Right forelimb (tissue), 1 donor: Measurements from ENCODE around the gene ADGRF1.
"Not testable (repeated sequence)": the region's sequence is repeated elsewhere in the genome, so short reads cannot be mapped to it uniquely, and the experiment has no call there.

Experiments
- DNase-seq: peaks from one replicate; pipeline ENCODE4 v3.0.0-alpha.2; 2018

ADGRF1 gene

DNA sequence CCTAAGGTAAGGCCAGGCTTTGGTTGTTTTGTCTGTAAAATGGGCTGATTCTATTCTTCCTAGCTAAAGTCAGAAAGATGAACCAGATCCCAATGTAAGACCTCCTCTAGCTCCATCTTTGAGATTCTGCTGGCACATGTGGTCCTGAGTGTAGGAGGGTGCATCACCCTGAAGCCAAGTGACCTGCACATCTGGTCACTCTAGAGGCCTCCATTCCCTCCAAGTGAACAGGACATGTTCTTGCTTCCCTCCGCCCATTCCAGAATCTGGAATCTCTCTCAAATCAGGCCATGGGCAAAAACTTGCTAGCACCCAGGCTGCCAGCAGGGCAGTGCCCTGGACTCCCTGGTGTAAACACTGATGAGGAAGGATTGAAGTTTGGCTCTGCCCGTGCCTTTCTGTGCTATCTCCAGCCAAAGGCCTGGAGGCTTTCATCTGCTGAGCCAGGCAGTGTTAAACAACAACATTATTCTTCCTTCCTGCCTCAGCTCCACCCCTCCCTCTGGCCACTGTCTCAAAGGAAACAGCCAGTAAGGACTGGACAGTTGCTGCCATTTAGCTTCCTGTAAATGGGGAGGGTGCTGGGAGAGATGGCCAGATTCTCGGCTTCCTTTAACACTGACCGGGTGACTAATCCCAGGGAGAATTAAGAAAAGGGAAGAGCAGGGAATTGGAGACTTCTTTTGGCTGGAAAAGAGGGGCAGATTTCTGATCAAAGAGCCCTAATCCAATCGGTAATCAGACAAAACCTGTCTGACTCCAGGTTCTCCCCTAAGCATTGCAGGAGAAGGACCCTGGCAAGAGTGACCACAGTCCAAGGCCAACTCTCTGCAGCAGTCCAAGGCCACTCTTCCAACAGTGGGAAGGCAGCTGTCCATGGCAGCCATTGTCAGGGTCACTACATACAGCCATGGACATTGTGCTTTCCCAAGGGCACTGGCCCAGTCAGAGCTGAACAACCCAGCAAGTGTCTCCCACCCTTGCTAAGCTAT lies 19.5 kb upstream of the ADGRF1 start:
- no peak for DNase-seq

DNA sequence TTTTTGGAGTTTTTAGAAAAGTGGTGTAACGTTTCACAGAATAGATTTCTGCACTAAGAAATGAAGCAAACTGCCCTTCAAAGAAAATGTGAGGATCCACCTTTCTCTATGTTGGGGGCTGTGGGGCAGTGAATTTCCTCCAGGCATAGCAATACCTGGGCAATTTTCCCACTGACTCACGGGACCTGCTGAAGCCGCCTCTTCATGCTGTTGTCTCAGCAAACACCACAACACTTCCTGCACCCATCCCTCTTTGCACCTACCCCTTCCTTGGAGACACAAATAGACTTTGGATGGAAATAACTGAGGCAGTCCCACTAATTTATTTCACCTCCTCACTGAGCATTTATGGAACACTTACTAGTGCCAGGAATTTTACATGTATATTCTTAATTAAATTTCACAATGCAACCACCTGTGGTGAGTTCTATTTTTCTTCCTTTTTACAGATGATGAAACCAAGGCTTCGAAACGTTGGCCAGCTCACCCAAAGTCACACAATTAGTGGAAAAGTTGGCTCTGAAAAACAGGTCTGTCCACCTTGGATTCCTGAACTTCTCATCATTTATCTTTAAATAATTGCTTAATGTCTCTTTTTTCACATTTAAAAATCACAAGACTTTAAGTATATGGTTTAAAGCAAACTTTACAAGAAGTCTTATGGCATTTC lies 17.2 kb upstream of the ADGRF1 start:
- DNase-seq = no peak

DNA sequence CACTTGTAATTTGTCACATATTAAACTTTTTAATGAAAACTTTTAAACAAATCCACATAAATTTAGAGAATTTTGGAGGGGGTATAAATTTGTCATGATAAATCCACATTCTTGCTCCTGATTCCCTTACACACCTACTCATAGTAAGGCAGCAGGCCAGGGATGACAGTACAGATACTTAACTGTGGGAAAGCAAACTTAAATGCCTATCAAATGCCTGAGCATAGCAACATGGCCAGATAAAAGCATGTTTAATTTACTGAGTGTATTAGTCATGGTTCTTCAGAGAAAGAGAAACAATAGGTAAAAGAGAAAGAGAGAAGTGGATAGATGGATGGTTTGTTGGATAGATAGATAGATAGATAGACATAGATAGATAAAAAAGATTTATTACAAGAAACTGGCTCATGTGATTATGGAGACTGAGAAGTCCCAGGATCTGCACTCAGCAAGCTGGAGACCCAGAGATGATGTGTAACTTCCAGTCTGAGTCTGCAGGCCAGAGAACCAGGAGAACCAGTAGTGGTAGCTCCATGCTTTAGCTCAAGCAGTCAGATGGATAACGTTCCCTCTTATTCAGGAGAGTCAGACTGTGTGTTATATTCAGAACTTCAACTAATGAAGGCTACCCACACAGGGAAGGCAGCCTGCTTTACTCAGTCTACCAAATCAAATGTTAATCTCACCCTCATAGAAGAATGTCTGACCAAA lies 15.9 kb upstream of the ADGRF1 start:
- DNase-seq = no peak

DNA sequence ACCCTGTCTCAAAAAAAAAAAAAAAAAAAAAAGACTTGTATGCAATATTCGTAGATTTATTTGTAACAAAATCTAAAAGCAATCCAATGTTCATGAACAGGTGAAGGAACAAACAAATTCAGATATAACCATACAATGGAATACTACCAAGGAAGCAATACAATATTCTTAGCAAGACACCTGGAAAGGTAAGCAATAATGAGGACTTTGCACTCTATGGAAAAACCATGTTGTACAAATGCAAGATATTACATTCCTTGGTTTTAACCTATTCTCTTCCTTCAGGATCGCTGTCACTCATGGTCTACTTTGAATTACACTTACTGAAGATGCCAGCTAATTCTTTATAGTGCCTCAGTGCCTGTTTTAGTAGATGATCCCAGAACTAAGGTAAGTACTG lies 14.7 kb upstream of the ADGRF1 start:
- DNase-seq = no peak

DNA sequence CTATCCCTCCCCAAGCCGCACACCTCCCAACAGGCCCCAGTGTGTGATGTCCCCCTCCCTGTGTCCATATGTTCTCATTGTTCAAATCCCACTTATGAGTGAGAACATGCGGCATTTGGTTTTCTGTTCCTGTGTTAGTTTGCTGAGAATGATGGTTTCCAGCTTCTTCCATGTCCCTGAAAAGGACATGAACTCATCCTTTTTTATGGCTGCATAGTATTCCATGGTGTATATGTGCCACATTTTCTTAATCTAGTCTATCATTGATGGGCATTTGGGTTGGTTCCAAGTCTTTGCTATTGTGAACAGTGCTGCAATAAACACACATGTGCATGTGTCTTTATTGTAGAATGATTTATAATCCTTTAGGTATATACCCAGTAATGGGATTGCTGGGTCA lies 12.2 kb upstream of the ADGRF1 start:
- DNase-seq = not testable (repeated sequence)

DNA sequence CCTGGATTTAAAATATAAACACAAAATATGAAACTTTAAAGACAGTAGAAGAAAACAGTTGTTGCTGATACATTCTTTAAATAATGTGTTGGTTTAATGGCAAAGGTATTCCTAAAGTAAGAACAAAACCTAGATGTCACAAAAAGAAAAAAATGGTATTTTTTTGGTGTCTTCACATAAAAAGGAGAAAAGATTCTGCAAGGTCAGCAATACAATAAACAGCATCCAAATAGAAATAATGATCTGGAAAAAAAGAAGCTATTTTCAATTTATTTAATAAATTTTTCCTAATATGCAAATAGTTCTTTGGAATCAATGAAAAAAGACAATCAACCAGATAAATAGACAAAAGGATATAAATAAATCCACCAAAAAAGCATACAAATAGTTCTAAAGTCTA lies 6.5 kb upstream of the ADGRF1 start:
- no peak for DNase-seq

DNA sequence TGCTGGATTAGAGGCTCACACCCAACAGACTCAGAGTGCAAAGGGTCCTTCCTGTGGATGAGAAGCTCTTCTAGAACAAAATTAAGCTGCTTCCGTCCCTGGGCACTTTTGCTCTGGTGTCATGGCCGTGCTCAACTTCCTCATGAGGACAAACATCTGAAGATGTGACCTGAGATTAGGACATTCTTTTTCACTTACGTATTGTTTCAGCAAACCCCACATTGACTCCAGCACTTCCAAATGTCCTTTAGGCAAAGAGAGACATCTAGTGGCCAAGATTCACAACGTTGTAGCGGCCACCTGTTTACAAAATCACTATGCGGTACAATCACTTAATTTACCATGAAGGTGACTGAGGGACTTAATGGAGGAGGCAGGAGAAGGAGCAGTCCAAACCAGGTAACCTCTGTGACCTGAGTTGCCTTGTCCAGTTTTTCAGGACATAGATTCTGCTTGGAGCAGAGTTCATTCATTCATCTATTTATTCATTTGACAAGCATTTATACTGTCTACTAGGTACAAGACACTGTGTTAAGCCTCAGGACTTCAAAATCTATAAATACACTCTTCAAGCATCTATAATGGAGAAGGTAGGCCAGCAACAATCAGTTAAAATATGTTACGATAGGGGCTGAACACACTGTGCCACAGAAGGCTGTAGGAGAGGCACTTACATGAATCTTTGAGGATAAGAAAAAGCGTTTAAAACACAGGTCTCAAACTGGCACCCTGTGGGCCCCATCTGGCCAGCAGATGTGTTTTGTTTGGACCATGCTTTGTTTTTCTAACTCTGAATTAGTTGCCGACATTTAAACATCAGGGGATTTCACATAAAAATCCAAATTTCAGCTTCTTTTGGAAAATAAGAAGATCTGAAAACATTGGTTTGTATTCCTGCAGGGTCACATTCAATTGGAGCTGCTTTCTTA lies 5.6 kb upstream of the ADGRF1 start:
- peak; percentile 67 for DNase-seq

DNA sequence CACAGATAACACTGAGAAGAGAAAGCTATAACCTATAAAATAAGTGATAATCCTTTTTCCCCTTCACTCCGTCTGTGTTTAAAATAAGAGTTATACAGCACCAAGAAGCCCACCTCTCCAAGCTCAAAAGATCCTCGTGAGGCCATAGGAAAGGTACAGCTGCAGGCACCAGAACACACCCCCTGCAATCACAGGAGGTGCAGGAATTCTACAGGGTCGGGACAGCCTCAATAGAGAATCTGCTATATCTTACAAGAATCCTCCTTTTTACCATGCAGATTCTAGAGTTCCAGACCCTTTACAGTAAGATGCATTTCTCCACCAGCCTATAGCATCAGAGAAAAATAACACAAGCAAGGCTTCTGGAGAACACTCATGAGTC lies 5.0 kb upstream of the ADGRF1 start:
- DNase-seq = no peak

DNA sequence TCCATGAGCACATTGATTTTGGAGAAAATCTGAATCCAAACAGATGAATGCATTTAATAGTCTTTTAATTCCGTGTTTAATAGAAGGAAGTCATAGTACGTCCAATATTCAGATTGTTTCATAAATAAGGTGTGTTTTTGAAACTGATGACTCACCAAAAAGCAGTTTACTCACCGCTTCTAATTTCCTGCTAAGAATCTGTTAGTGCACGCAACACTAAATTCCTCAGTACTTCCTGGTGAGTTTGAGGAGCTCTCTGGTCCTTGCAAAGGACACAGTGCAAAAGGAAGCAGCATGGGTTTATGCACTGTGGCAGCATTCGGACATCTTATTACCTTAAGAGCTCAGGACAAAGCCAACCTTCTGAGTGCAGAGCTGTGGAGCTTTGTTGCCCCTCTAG lies 2.3 kb upstream of the ADGRF1 start:
- DNase-seq = no peak

DNA sequence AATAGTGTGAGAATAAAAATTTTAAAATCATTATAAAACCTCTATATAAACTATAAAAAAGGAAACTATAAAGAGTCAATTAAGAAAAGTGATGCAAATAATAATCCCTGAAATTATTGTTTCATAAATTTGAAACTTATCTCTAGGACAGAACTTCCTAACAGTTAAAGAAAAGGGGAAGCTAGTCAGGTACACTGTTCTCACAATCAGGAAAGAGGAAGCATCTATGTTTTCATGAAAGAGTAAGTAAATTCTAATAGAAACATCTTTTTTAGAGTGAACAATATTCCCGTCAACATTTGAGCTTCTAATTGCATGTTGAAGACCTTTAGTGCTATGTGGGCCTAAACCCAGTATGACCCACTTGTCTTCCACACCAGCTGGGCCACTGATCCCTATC lies 1.2 kb upstream of the ADGRF1 start:
- no peak for DNase-seq

DNA sequence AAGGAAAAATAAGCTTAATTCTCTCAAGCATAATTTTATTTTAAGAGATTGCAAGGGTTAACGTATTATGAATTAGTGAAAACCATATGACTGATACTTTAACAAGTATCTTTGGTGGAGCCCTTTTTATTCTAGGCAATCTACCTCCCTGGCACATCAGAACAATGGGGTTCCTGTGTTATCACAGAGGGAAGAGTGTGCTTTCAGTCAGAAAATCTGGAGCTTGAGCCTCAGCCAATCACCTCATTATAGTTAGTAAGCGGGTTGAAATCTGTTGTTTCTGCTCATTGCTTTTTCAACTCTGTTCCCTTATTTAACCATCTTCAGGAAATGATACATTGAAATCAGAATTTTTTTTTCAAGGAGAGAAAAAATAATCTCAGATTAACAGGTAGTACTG lies 391 bp downstream of the ADGRF1 start:
- DNase-seq = no peak

DNA sequence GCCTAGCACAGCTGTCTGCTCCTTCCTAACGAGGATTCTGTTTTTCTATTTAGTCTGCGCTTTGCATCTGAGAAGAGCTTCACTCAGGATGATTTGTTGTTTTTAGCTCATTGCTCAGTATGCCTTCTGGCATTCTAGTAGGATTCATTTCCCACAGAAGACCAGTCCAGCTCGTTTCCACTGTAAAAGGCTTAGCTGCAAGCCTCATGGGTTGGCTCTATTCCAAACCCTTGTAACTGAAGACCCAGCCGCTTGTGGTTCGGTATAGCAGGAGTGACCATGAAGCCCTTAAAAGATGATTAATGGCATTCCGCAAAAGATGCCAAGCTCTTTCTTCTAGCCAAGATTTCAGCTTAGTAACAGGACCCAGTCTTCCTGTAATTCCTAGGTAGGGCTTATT lies 7.2 kb downstream of the ADGRF1 start:
- peak; percentile 70 for DNase-seq

DNA sequence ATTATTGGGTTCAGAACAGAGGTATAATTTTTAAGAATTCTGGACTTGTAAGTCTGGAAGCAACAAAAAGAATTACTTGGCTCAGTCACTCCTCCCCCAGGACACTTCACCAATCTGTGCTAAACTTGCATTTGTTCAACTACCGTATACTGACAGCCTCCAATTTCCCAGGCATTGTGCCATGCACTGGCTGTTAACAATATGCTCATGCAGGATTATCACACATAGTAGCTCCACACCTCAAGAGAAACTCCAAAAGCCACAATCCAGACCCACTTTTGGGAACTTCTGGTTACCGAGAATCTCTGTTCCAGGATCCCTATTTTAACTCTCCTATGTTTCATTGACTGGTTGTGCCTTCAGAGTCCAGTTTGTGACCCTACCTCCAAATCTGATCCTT lies 7.7 kb downstream of the ADGRF1 start:
- peak; percentile 56 for DNase-seq

DNA sequence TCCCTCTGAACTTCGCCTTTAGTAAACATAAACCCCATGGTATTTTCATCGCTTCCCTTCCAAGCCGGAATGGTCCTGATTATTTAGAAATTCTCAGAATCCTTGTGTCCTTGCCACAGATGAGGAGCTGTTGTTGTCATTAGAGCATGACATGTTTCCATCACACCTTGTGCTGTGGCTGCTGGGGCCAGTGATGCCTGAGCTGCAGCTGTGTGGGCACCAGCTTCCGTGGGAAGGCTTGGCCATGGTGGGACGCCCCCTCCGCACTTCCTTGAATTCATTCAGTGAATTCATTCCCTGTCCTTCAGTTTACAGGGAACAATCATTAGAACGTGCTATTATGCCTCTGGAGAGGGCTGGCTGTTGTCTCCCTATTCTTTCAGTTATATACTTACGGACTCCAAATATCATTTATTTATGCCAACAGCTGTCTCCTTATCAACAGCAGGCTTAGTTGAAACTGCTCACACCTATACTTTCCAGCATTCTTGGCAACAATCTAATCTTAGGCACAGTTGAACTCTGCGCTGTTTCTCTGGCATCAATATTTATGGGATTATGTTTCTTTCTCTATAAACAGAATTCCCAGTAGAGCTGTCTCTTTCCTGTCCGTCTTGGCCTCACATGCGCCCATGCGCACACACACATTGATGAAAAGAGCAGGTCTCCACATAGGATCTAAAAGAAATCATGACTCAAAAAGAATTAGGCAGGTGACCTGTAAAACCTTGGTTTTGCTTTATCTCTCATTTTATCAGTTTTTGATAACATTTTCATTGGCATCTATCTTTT lies 9.0 kb downstream of the ADGRF1 start:
- DNase-seq = no peak

DNA sequence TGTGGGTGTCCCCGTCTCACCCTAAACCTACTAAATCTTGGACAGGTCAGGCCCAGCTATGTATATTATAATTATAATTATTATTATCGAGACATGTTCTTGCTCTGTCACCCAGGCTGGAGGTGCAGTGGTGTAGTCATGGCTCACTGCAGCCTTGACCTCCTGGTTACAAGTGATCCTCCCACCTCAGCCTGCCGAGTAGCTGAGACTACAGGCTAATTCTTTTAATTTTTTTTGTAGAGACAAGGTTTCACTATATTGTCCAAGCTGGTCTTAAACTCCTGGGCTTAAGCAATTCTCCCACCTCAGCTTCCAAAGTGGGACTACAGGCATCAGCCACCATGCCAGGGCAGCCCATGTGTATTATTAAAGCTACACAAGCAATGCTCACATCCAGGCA lies 10.5 kb downstream of the ADGRF1 start:
- no peak for DNase-seq

DNA sequence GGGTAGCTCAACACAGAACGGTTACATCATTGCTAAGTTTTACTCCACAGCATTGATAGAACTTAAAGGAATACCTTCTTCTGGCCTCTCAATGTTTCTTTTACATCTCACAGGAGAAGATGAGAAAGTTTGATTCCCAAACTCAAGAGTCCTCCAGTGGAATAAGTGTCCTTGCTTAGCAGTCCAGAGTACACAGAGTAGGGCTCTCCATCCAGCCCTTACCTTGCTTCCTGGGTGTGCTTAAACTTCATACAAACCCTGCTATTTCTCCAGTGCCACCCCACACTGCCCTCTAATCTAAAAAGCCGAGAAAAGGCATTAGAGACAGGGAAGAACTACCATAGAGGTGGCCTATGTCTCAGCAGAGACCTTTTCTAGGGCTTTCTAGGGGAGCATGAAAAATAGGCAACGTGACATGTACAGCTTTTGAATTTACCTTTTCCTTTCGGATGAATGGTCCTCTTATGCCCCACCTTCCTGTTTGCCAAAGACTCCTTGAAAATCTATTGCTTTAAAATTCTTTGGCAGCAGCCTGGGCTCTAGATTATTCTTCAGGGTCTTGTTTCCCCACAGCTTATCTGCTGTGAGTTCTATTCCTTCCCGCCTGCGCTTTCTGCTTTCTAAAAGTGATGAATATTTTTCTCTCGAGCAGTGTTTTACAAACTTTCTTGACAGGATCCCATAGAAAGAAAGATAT lies 12.1 kb downstream of the ADGRF1 start:
- no peak for DNase-seq

DNA sequence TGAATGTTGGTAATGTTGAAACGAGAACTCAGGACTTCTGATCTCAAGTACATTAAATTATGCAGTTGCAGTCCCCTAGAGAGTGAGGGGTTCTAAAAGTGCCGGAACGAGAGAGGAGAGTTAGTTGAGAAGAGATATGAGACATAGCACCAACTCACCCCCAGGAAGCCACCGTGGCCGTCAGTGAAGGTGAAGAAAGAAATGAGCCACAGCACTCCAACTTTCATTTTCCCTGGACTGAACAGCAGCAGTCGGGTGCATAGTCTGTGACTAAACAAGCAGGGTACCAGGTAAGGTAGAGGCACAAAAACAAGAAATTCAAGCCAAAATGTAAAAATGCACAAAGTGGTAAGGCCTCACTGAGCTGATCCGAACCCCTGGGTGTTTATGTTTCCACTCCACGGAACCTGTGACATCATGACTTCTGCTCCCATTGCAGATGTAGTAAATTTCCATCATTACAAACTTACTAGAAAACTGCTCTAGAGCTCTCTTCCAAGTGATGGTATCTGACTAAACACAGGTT lies 13.2 kb downstream of the ADGRF1 start:
- no peak for DNase-seq

DNA sequence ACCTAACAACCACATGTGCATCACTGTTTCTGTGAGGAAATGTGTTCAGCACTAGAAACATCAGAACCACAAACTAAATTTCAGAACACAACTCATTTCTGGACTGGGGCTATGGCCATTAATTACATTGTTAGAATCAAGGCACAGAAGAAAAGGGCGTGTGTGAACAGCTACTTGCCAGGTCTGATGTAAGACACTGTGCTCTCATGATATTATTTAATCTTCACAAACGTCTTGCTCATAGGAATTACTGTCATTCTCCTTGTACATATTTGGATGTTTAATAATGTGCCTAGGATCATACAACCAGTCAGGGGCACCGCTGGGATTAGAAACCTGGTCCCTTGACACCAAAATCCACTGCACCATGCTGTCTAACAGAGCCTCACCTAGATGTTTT lies 14.8 kb downstream of the ADGRF1 start:
- no peak for DNase-seq

DNA sequence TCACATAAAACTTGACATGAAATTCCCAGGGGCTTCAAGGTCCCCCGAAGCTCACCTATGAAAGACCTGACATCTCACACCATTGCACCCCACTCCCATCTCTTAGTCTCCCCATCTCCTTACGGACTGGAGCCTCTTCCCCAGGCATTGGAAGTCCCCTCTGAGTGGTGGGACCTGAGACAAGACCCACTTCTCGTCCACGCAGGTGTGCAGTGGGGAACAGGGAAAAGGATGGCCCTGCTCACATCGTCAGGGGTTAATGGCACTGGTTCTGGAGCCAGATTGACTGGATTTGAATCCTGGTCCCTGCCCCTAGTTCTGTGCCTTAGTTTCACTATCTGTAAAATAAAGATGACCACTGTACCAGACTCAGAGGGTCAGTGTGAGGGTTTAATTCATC lies 15.5 kb downstream of the ADGRF1 start:
- no peak for DNase-seq

DNA sequence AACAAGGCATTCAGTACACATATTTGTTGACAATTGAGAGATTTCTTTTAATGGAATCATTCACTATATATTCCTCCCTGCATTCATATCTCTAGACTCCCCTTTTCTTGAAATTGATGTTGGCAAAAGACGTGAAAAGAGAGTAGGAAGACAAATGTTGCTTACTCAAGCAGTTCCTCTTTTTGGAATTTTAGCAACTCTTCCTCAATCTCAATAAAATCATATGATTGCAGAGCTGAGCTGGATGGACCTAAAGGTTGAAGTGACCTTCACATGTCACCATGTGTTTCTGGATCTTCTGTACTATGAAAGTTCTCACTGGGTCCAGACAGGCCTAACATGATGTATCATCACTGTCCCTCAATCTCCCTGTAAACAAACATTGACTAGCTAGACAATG lies 18.6 kb downstream of the ADGRF1 start:
- no peak for DNase-seq

DNA sequence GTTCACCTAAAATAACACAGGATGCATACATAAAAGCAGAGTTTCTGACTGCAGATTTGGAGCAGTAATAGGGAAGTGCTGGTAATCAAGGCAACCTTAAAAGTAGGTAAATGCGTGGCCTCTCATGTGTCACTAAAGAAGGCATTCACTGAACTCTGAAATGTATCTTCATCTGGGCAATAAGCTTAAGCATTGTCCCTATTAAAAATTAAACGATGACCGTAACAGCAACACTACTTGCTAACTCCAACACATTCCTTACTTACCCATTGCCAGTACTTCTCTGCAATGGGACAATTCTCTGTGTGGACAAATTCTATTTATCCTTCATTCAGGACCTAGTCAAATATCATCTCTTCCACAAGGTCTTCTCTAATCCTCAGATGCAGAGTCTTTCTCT lies 19.9 kb downstream of the ADGRF1 start:
- no peak for DNase-seq
